EL (cell line): ENCODE results near the gene NRXN3.
A peak's percentile ranks its signal among the peaks of the same experiment; 100 is the strongest.

Experiments
- DNase-seq: peaks from one replicate; pipeline ENCODE4 v3.0.0-alpha.2; 2016

The NRXN3 gene

GRCh38 chr14:78598046-78598920 is 428.1 kb downstream of the NRXN3 start:
- peak; percentile 66 for DNase-seq

DNA sequence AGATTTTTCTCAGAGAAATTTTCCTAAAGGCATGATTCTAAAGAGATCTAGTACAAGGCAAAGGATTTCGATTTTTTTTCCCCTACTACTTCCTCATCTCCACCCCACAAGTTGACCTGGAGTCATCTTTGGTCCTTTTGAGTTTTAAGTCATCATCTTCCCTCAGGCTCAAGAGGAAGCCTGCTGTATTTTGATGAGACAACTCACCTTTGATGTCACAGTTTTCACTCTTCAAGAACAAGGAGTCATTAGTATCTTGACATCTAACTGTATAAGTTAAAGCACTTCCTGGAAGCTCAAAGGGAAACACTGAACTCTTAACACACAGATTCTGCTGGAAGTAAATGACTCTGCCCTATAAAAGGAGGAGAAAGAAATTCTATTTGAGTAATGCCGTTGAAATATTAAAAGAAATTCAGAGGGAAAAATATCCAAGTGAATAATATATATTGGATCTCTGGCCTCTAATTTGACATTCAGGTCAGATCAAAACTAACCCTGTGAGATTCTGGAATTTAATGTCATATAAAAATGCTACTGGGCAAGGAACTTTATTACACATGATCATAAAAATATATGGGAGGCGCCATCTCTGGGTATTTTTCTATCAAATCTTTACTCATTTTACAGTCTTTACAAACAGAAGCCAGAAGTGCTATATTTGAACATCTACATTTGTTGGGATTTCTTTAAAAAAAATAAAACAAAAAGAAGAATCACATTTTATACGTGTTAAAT is 435.0 kb downstream of the NRXN3 start:
- DNase-seq: no peak

- DNase-seq: peak; percentile 91
These were observed 435.8 kb downstream of the NRXN3 start for GRCh38 chr14:78605897-78606500.

- DNase-seq: peak; percentile 6
These were observed 439.0 kb downstream of the NRXN3 start for GRCh38 chr14:78608998-78609787.

- DNase-seq: no peak
These were observed 440.8 kb downstream of the NRXN3 start for GRCh38 chr14:78610994-78611393.

DNA sequence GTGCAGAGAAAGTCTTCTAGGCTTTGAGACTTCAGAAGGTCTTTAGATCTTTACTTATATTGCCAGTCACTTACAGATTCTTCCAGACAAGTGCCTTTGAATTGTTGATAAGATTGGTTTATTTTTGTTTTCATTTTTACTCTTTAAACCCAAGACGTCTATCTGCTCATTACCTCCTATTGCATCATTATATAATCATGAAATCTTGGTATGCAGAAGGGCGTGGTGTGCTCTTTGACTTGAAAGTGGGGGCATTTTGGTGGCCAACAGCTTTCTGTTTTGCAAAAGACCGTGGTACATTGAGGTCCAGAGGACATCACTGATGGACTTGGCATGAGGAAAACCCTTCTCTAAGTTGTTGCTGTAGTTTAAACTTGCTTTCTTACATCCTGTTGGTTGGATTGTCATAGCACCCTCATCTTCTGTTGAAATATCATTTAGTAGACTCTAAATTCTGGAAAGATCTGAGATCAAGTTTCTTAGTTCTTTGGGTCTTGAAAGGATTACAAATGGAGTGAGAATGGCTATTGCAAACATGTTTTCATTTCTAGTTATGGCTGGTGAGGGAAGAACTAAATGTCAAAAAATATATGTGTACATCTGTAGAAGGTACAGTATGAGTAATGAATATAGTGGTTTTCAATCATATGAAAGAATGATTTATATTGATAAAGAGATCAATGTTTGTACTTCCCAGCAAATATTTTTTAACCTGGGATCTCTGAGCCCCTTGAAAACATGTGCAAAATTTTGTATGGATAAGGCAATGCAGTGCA is 441.8 kb downstream of the NRXN3 start:
- DNase-seq: peak; percentile 4

- no peak for DNase-seq
These were observed 442.5 kb downstream of the NRXN3 start for GRCh38 chr14:78612666-78613065.

- no peak for DNase-seq
These were observed 444.4 kb downstream of the NRXN3 start for GRCh38 chr14:78614593-78614992.

DNA sequence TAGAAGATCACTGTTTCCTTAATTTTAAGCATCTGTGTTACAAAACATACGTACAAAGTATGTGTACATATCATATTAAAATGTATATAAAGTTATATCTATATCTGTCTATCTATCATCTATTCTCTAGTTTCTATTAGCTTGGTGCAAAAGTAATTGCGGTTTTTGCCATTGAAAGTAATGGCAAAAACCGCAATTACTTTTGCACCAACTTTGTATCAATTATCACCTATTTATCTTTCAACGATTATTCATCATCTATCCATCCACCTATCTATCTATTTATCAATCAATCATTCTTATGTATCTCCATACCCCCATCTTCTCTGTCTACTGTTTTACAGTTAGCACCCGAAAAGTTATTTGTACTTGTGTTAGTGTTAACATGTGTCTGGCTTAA is 447.6 kb downstream of the NRXN3 start:
- DNase-seq: no peak

GRCh38 chr14:78618368-78618767 is 448.2 kb downstream of the NRXN3 start:
- DNase-seq: no peak

GRCh38 chr14:78627114-78627513 is 456.9 kb downstream of the NRXN3 start:
- no peak for DNase-seq

GRCh38 chr14:78631551-78631950 is 461.4 kb downstream of the NRXN3 start:
- no peak for DNase-seq

DNA sequence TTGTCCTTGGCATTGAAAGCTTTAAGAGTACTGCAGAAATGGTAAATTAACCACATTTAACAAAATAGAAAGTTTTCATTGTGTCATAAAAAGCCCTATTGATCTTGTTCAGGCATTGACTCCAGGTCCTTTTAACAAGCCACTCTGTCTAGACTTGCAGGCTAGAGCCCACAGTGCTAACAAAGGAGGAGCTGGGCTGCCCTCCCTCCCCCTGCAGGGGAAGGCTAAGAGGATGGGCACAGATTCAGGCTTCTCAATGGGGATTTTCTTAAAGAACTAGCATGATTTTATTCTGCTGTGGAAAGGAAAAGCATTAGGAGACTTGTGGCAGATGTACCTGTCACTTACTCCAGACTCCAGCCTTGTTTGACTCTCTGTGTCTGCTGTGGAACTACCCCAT is 463.6 kb downstream of the NRXN3 start:
- DNase-seq: no peak

- DNase-seq: no peak
These were observed 467.3 kb downstream of the NRXN3 start for GRCh38 chr14:78637489-78637888.

GRCh38 chr14:78637908-78638475 is 467.8 kb downstream of the NRXN3 start:
- no peak for DNase-seq

DNA sequence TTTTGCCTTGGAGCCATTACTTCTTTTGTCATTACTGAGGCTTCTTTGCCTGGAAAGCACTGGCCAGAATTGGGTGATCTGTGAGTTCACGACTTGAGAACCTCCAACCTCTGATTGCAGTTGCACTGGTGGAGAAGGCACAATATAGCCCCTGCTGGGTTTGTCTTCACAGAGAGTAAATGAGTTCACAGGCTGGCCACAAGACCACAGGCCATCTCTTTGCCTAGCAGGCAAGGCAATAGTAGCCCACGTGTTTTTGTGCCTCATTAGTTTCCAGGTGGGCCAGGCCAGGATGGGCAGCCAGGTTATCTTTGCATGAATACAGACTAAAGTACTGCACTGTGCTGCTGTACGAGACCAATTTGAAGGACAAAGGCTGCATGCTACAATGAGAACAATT is 468.8 kb downstream of the NRXN3 start:
- DNase-seq: no peak

- no peak for DNase-seq
These were observed 474.8 kb downstream of the NRXN3 start for GRCh38 chr14:78644824-78645559.

DNA sequence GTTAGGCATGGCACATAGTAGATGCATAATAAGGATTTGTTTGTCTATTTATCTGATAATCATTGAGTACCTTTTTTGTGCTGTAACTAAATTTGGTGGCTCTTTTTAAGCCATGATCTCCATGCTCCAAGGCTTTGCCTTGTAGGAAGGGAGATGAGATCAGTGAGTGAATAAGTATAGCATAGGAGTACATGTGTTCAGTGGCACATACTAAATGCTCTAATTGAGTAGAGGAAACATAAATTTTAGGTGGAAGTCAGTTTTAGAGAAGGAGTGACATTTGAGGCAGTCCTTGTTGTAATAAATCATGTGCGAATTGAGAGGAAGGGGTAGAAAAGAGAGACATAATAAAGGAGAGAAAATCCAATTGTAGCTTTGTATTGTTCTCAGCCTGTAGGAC is 482.6 kb downstream of the NRXN3 start:
- no peak for DNase-seq

DNA sequence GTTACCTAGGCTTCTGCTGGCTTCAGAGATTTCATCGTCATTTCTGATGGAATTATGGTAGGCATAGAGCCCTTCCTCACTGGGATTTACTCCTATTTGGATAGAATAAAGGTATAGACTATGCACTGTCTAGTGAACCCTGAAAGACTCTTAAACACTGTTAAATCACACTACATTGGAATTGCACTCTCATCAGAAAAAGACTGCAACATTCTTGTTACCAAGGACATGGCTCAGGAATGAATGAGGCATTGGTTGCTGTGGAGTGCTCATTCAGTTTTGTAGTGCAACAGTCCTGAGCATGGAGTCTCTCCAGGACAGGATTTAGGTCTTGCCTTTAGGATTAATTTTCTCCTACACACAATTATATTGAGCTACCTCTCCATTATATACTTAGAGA is 483.0 kb downstream of the NRXN3 start:
- DNase-seq: no peak

- no peak for DNase-seq
These were observed 487.3 kb downstream of the NRXN3 start for GRCh38 chr14:78657451-78657850.

DNA sequence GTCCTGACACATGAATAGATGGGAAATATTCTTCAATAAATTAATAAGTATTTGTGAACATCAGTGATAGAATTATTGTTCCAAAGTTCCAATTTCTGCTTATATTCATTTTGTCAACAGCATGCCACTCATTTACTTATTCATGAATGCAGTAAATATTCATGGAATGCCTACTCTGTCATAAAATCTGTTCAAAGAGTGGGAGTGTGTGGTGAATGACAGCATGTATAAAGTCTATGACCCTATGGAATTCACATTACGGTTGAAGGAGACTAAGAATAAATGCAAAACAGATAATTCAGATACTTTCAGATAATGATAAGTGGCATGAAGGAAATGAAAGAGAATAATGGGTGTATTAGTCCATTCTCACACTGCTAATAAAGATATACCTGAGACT is 494.7 kb downstream of the NRXN3 start:
- no peak for DNase-seq
